ENCODE results near the gene EIF2AK3. TPM values are rescaled to one million over a fixed set of nuclear protein-coding genes. Genes with fewer than 3 reads are reported as not detected.

The EIF2AK3 gene
- total RNA-seq, 1 experiment from 2014 or later: 21.8 TPM

GRCh38 chr2:88585969-88586368 lies 41.3 kb downstream of the EIF2AK3 start:
- intact Hi-C loops (cut with micrococcal nuclease): no loop called here
- BruUV-seq (replicated peaks): no TSS peak
- POLR2A ChIA-PET: interaction anchor here (0.7 to 1.3 kb wide), 2 partner anchors 22 to 387 kb away, joined by 3 read pairs; no protein-coding TSS in a partner anchor
- no peak for TF ChIP-seq CTCF (IDR thresholded peaks at IDR 0.05; ENCODE audit: unreplicated experiment)
- no peaks in the 10 kb centered on the region for H3K27me3 Mint-ChIP-seq (ENCODE audit: insufficient read depth, unreplicated experiment)
- no peaks in the 10 kb centered on the region for H3K4me1 Mint-ChIP-seq (ENCODE audit: insufficient read depth, unreplicated experiment)
- peaks cover 50% of the 10 kb centered on the region for H3K36me3 Mint-ChIP-seq (ENCODE audit: insufficient read depth, unreplicated experiment)
- H3K9me3 Mint-ChIP-seq (ENCODE audit: unreplicated experiment): no peaks in the 10 kb centered on the region
- CTCF ChIA-PET: interaction anchor here (0.6 to 15.9 kb wide), 3 partner anchors 41 to 571 kb away, joined by 3 to 424 read pairs (median 4); no protein-coding TSS in a partner anchor
- no peak for DNase-seq (ENCODE audit: unreplicated experiment)
- H3K27ac Mint-ChIP-seq (ENCODE audit: low read depth, unreplicated experiment): no peak overlapping the region
- no peak overlapping the region for H3K4me3 Mint-ChIP-seq (ENCODE audit: unreplicated experiment)

- H3K4me1 Mint-ChIP-seq (ENCODE audit: insufficient read depth, unreplicated experiment): no peaks in the 10 kb centered on the region
- intact Hi-C loops (cut with micrococcal nuclease): no loop called here
- BruUV-seq (replicated peaks): no TSS peak
- no peaks in the 10 kb centered on the region for H3K27me3 Mint-ChIP-seq (ENCODE audit: insufficient read depth, unreplicated experiment)
- H3K36me3 Mint-ChIP-seq (ENCODE audit: insufficient read depth, unreplicated experiment): peaks cover 39% of the 10 kb centered on the region
- H3K9me3 Mint-ChIP-seq (ENCODE audit: unreplicated experiment): no peaks in the 10 kb centered on the region
- no peak overlapping the region for H3K4me3 Mint-ChIP-seq (ENCODE audit: unreplicated experiment)
- TF ChIP-seq CTCF (IDR thresholded peaks at IDR 0.05; ENCODE audit: unreplicated experiment): no peak
- POLR2A ChIA-PET: interaction anchor here (1.9 kb wide), 1 partner anchor 109 kb away, joined by 4 read pairs; the partner anchor contains the start of gene RPIA
- CTCF ChIA-PET: interaction anchor here (0.7 to 2.7 kb wide), 6 partner anchors 87 to 391 kb away, joined by 3 to 10 read pairs (median 4); no protein-coding TSS in a partner anchor
- H3K27ac Mint-ChIP-seq (ENCODE audit: low read depth, unreplicated experiment): no peak overlapping the region
- no peak for DNase-seq (ENCODE audit: unreplicated experiment)
These were observed 45.2 kb downstream of the EIF2AK3 start for GRCh38 chr2:88582030-88582429.

GRCh38 chr2:88580088-88580487 lies 47.2 kb downstream of the EIF2AK3 start:
- DNase-seq (ENCODE audit: unreplicated experiment): no peak
- no peak overlapping the region for H3K4me3 Mint-ChIP-seq (ENCODE audit: unreplicated experiment)
- no peaks in the 10 kb centered on the region for H3K9me3 Mint-ChIP-seq (ENCODE audit: unreplicated experiment)
- H3K36me3 Mint-ChIP-seq (ENCODE audit: insufficient read depth, unreplicated experiment): peaks cover 40% of the 10 kb centered on the region
- no TSS peak for BruUV-seq (replicated peaks)
- no peaks in the 10 kb centered on the region for H3K4me1 Mint-ChIP-seq (ENCODE audit: insufficient read depth, unreplicated experiment)
- ChIA-PET CTCF (interaction anchor here (1.2 to 2.7 kb wide), 4 partner anchors 11 to 388 kb away, joined by 3 to 10 read pairs (median 8); no protein-coding TSS in a partner anchor), POLR2A (no interaction called here)
- no peaks in the 10 kb centered on the region for H3K27me3 Mint-ChIP-seq (ENCODE audit: insufficient read depth, unreplicated experiment)
- H3K27ac Mint-ChIP-seq (ENCODE audit: low read depth, unreplicated experiment): no peak overlapping the region
- intact Hi-C loops (cut with micrococcal nuclease): no loop called here
- TF ChIP-seq CTCF (IDR thresholded peaks at IDR 0.05; ENCODE audit: unreplicated experiment): no peak

- H3K27me3 Mint-ChIP-seq (ENCODE audit: insufficient read depth, unreplicated experiment): no peaks in the 10 kb centered on the region
- H3K4me1 Mint-ChIP-seq (ENCODE audit: insufficient read depth, unreplicated experiment): no peaks in the 10 kb centered on the region
- intact Hi-C loops (cut with micrococcal nuclease): no loop called here
- no peak overlapping the region for H3K27ac Mint-ChIP-seq (ENCODE audit: low read depth, unreplicated experiment)
- no TSS peak for BruUV-seq (replicated peaks)
- CTCF ChIA-PET: interaction anchor here (0.6 to 1.9 kb wide), 6 partner anchors 15 to 384 kb away, joined by 3 to 9 read pairs (median 4); no protein-coding TSS in a partner anchor
- DNase-seq (ENCODE audit: unreplicated experiment): no peak
- no peak overlapping the region for H3K4me3 Mint-ChIP-seq (ENCODE audit: unreplicated experiment)
- no peak for TF ChIP-seq CTCF (IDR thresholded peaks at IDR 0.05; ENCODE audit: unreplicated experiment)
- H3K9me3 Mint-ChIP-seq (ENCODE audit: unreplicated experiment): no peaks in the 10 kb centered on the region
- H3K36me3 Mint-ChIP-seq (ENCODE audit: insufficient read depth, unreplicated experiment): peaks cover 69% of the 10 kb centered on the region
- POLR2A ChIA-PET: no interaction called here
These were observed 51.6 kb downstream of the EIF2AK3 start for GRCh38 chr2:88575630-88576029.

Data from MCF 10A (cell line).